Endothelial cell of umbilical vein (primary cell): ENCODE measurements around the gene MAMDC2. TPM values are rescaled to one million over a fixed set of nuclear protein-coding genes. Genes with fewer than 3 reads are reported as not detected.

Experiments used
- BruUV-seq: library from RNA; stranded (reverse); fragments of 400-500 nt; replicated peaks from 2 replicates; lab custom pipeline; 2021; lab: Mats Ljungman, UMichigan
- CTCF ChIA-PET: fragments of 300-600, 350-600 bp; sonication (Branson Sonifier 250); formaldehyde crosslinking; loops from one replicate; lab custom pipeline; 2021; ENCODE audit warnings: antibody characterized with exemption, inconsistent platforms; lab: Charles Lee
- POLR2A ChIA-PET: fragments of 300-600, 350-600 bp; sonication (Branson Sonifier 250); formaldehyde crosslinking; loops from one replicate; lab custom pipeline; 2021; ENCODE audit warnings: antibody characterized with exemption, inconsistent platforms; lab: Charles Lee
- DNase-seq: peaks from one replicate; pipeline ENCODE4 v3.0.0-alpha.2; 2011; ENCODE audit warnings: low read depth, low spot score
- FAIRE-seq: peaks from 2 replicates; lab custom pipeline; 2011; peaks lifted over from hg19 to GRCh38; lab: Jason Lieb, UNC
- H2AFZ ChIP-seq: 2 replicates; pipeline ENCODE4 v1.6.0; 2012; ENCODE audit warnings: low read depth, low read length, control low read depth, inconsistent platforms
- H3K27ac ChIP-seq: 2 replicates; pipeline ENCODE4 v1.5.1; 2011; ENCODE audit warnings: low read depth, mild to moderate bottlenecking, control low read depth, low read length, moderate library complexity; ENCODE audit not compliant: insufficient read depth
- H3K27me3 ChIP-seq, 2 experiments: 2 replicates each; pipeline versions ENCODE4 v1.6.0 to v1.6.1; 2011; ENCODE audit warnings: low read length in 2 of 2, mixed read lengths in 1 of 2; ENCODE audit not compliant: control insufficient read depth in 2 of 2, insufficient read depth in 2 of 2
- H3K36me3 ChIP-seq, 2 experiments: 2 replicates in 1 of 2; 3 replicates in 1 of 2; pipeline ENCODE4 v1.5.1; 2011; ENCODE audit warnings: low read length in 2 of 2, mild to moderate bottlenecking in 1 of 2, moderate library complexity in 1 of 2; ENCODE audit not compliant: control insufficient read depth in 2 of 2, insufficient read depth in 2 of 2; ENCODE audit errors: extremely low read depth in 1 of 2
- H3K4me1 ChIP-seq: 3 replicates; pipeline ENCODE4 v1.5.1; 2011; ENCODE audit warnings: mild to moderate bottlenecking, low read length; ENCODE audit not compliant: control insufficient read depth, insufficient read depth; ENCODE audit errors: extremely low read depth
- H3K4me2 ChIP-seq: 2 replicates; pipeline ENCODE4 v1.6.1; 2011; ENCODE audit warnings: low read length, control low read depth, mixed read lengths; ENCODE audit not compliant: insufficient read depth
- H3K4me3 ChIP-seq, 3 experiments: fragments of 200-600 bp in 1 of 3; sonication (generic), shearing (Covaris generic) in 1 of 3; replicated peaks in 1 of 3; 2 replicates each; pipeline ENCODE4 v1.5.1; 2011 to 2016; ENCODE audit warnings: control low read depth in 3 of 3, low read length in 3 of 3, mild to moderate bottlenecking in 2 of 3, inconsistent platforms in 1 of 3, low read depth in 1 of 3, moderate library complexity in 1 of 3; ENCODE audit not compliant: insufficient read depth in 1 of 3
- H3K79me2 ChIP-seq: 2 replicates; pipeline ENCODE4 v1.6.0; 2012; ENCODE audit warnings: low read length, inconsistent platforms; ENCODE audit not compliant: control insufficient read depth, insufficient read depth
- H3K9ac ChIP-seq: replicated peaks from 2 replicates; pipeline ENCODE3; 2011; ENCODE audit warnings: low read length, control low read depth; ENCODE audit not compliant: insufficient read depth; ENCODE audit errors: extremely low read depth
- H3K9me1 ChIP-seq: replicated peaks from 3 replicates; pipeline ENCODE4 v1.6.0; 2011; ENCODE audit warnings: mild to moderate bottlenecking, low read length; ENCODE audit not compliant: control insufficient read depth, insufficient read depth; ENCODE audit errors: extremely low read depth
- H3K9me3 ChIP-seq: replicated peaks from 2 replicates; pipeline ENCODE4 v1.5.1; 2012; ENCODE audit warnings: low read length, inconsistent platforms; ENCODE audit not compliant: control insufficient read depth, insufficient read depth
- H4K20me1 ChIP-seq: replicated peaks from 2 replicates; pipeline ENCODE3; 2011; ENCODE audit warnings: mild to moderate bottlenecking, low read length; ENCODE audit not compliant: control insufficient read depth, insufficient read depth; ENCODE audit errors: extremely low read depth
- EZH2 ChIP-seq: IDR thresholded peaks from 2 replicates; pipeline ENCODE4 v1.6.1; 2012; ENCODE audit warnings: borderline replicate concordance, low read depth, mild to moderate bottlenecking, moderate library complexity, low read length, inconsistent platforms; ENCODE audit not compliant: severe bottlenecking
- FOS ChIP-seq: IDR thresholded peaks from 2 replicates; pipeline ENCODE4 v1.6.1; 2011; ENCODE audit warnings: mild to moderate bottlenecking, low read length, moderate library complexity, borderline replicate concordance; ENCODE audit not compliant: insufficient read depth
- GATA2 ChIP-seq: IDR thresholded peaks from 2 replicates; pipeline ENCODE4 v1.7.0; 2011; ENCODE audit warnings: low read depth, mild to moderate bottlenecking, moderate library complexity, mixed read lengths, low read length; ENCODE audit not compliant: insufficient read length, insufficient read depth
- JUN ChIP-seq: IDR thresholded peaks from 2 replicates; pipeline ENCODE4 v1.6.1; 2011; ENCODE audit warnings: borderline replicate concordance, low read depth; ENCODE audit not compliant: insufficient read length, insufficient read depth
- MAX ChIP-seq: IDR thresholded peaks from 2 replicates; pipeline ENCODE4 v1.6.1; 2011; ENCODE audit not compliant: insufficient read depth, insufficient read length
- MYC ChIP-seq: IDR thresholded peaks from one replicate; pipeline ENCODE4 v1.6.1; 2011; ENCODE audit warnings: mild to moderate bottlenecking, low read depth, low read length
- POLR2A ChIP-seq: IDR thresholded peaks from 2 replicates; pipeline ENCODE4 v1.6.1; 2012; ENCODE audit warnings: low read depth, mild to moderate bottlenecking, control low read depth, low read length
- POLR2AphosphoS5 ChIP-seq: IDR thresholded peaks from 2 replicates; pipeline ENCODE4 v1.6.1; 2012; ENCODE audit warnings: low read depth, mild to moderate bottlenecking, control low read depth, low read length, moderate library complexity; ENCODE audit not compliant: insufficient read depth
- dilution Hi-C: fragments of 300-500 bp; cut with MboI; formaldehyde crosslinking; loops from one replicate; pipeline ENCODE4 v1.15.0; 2019; ENCODE audit warnings: low sequenced_read_pairs; ENCODE audit not compliant: extremely low pct_ligation_motif_present
- intact Hi-C: fragments of 100-400 bp; cut with micrococcal nuclease; formaldehyde crosslinking; loops from one replicate; pipeline ENCODE4 v1.10.0; 2022
- polyA plus RNA-seq, 4 experiments: library from polyadenylated mRNA; depleted of rRNA in 3 of 4; stranded (reverse) in 3 of 4; unstranded in 1 of 4; fragments of >200 nt; gene quantifications; 2 replicates each; pipeline versions ENCODE4 v1.2.1 to v1.2.3, GENCODE V29; 2011 to 2012; ENCODE audit warnings: missing spikeins in 1 of 4
- total RNA-seq: library from RNA; stranded (reverse); gene quantifications from 2 replicates; pipeline ENCODE4 v1.2.3, GENCODE V29; 2021
- TF ChIP-seq, protein P1 (sequence below), 2 donors: IDR thresholded peaks; 1 replicate in 1 of 2; 2 replicates in 1 of 2; pipeline ENCODE4 v1.5.1; 2011; ENCODE audit warnings: low read length in 2 of 2, mild to moderate bottlenecking in 2 of 2, moderate library complexity in 2 of 2, control low read depth in 1 of 2, inconsistent platforms in 1 of 2, low read depth in 1 of 2; ENCODE audit not compliant: insufficient read depth in 1 of 2; ENCODE audit errors: extremely low read depth in 1 of 2

The MAMDC2 gene
- total and polyA plus RNA-seq, 2 donors (not counting 3 experiments of a cell fraction or from before 2014, with no cell fraction given): 0.60 to 1.1 TPM

- BruUV-seq: no TSS peak
- Histone ChIP-seq H3K9me1 (no peaks in the 10 kb centered on the region), H4K20me1 (no peaks in the 10 kb centered on the region), H3K9me3 (no peaks in the 10 kb centered on the region), H3K79me2 (no peaks in the 10 kb centered on the region), H3K9ac (no peak overlapping the region), H3K27me3 (peaks cover 0 to 5% of the 10 kb centered on the region in 2 experiments), H2AFZ (no peak overlapping the region), H3K4me2 (no peak overlapping the region), H3K27ac (no peak overlapping the region), H3K4me1 (no peaks in the 10 kb centered on the region), H3K36me3 (no peaks in the 10 kb centered on the region), H3K4me3 (no peak overlapping the region)
- ChIA-PET CTCF (interaction anchor here (1.2 to 1.6 kb wide), 4 partner anchors 10 to 30 kb away, joined by 4 to 5 read pairs (median 4); no protein-coding TSS in a partner anchor), POLR2A (interaction anchor here (0.6 kb wide), 1 partner anchor 545 kb away, joined by 4 read pairs; no protein-coding TSS in a partner anchor)
- FAIRE-seq (no peak), DNase-seq (no peak)
- TF ChIP-seq GATA2 (no peak), FOS (no peak), MAX (no peak), EZH2 (no peak), JUN (no peak), MYC (no peak), POLR2AphosphoS5 (no peak), POLR2A (no peak)
- TF ChIP-seq, protein P1, sequence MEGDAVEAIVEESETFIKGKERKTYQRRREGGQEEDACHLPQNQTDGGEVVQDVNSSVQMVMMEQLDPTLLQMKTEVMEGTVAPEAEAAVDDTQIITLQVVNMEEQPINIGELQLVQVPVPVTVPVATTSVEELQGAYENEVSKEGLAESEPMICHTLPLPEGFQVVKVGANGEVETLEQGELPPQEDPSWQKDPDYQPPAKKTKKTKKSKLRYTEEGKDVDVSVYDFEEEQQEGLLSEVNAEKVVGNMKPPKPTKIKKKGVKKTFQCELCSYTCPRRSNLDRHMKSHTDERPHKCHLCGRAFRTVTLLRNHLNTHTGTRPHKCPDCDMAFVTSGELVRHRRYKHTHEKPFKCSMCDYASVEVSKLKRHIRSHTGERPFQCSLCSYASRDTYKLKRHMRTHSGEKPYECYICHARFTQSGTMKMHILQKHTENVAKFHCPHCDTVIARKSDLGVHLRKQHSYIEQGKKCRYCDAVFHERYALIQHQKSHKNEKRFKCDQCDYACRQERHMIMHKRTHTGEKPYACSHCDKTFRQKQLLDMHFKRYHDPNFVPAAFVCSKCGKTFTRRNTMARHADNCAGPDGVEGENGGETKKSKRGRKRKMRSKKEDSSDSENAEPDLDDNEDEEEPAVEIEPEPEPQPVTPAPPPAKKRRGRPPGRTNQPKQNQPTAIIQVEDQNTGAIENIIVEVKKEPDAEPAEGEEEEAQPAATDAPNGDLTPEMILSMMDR (IDR thresholded peaks at IDR 0.05; ENCODE audit: extremely low read depth in 1 of 2, insufficient read depth in 1 of 2, low read depth in 1 of 2, low read length in 2 of 2): no peak
- dilution Hi-C loops (no loop called here), intact Hi-C loops (no loop called here)
Measured at GRCh38 chr9:70083429-70083828, 39.8 kb downstream of the MAMDC2 start.
